Measurements from ENCODE around the gene PREB. TPM values are rescaled to one million over a fixed set of nuclear protein-coding genes. Genes with fewer than 3 reads are reported as not detected.

The PREB gene
- total RNA-seq, 4 donors from 2014 or later = 39.9 to 64.7 (median 48.3) TPM

GRCh38 chr2:27138111-27138510 lies 3.7 kb upstream of the PREB start:
- TF ChIP-seq POLR2AphosphoS5 (IDR thresholded peaks at IDR 0.05) = no peak
- no peak for TF ChIP-seq POLR2A (IDR thresholded peaks at IDR 0.05; ENCODE audit: low read depth)
- no peak for TF ChIP-seq CTCF (IDR thresholded peaks at IDR 0.05)
- no peak for TF ChIP-seq EP300 (IDR thresholded peaks at IDR 0.05)
- H3K4me3 ChIP-seq = no peak overlapping the region
- no peak for DNase-seq (ENCODE audit: extremely low spot score)
- H3K27me3 ChIP-seq = peaks cover 0 to 3% (median 0%) of the 10 kb centered on the region in 4 donors
- intact Hi-C loops (cut with DNase I) = no loop called here
- peaks cover 6 to 10% (median 9%) of the 10 kb centered on the region in 4 donors for H3K4me1 ChIP-seq
- no peaks in the 10 kb centered on the region for H3K9me3 ChIP-seq
- no peak overlapping the region for H3K27ac ChIP-seq (replicated peaks in 1 of 4)
- no peaks in the 10 kb centered on the region for H3K36me3 ChIP-seq
- WGBS = 79% methylated on average over 7 of the region's 7 CpGs

- no peak overlapping the region for H3K4me3 ChIP-seq
- peaks cover 2 to 5% (median 3%) of the 10 kb centered on the region in 4 donors for H3K36me3 ChIP-seq
- H3K27me3 ChIP-seq = peaks cover 0 to 3% (median 0%) of the 10 kb centered on the region in 4 donors
- no peak overlapping the region for H3K27ac ChIP-seq (replicated peaks in 1 of 4)
- no peaks in the 10 kb centered on the region for H3K9me3 ChIP-seq
- DNase-seq (ENCODE audit: extremely low spot score) = no peak
- 89% methylated on average over 5 of the region's 21 CpGs for WGBS
- H3K4me1 ChIP-seq = peaks cover 9 to 17% (median 16%) of the 10 kb centered on the region in 4 donors
- no peak for TF ChIP-seq CTCF (IDR thresholded peaks at IDR 0.05)
- no peak for TF ChIP-seq POLR2A (IDR thresholded peaks at IDR 0.05; ENCODE audit: low read depth)
- no peak for TF ChIP-seq EP300 (IDR thresholded peaks at IDR 0.05)
- TF ChIP-seq POLR2AphosphoS5 (IDR thresholded peaks at IDR 0.05) = no peak
- intact Hi-C loops (cut with DNase I) = no loop called here
These were observed 3.0 kb upstream of the PREB start for GRCh38 chr2:27137322-27137935.

GRCh38 chr2:27136751-27137150 lies 2.3 kb upstream of the PREB start:
- DNase-seq (ENCODE audit: extremely low spot score) = no peak
- H3K4me3 ChIP-seq = no peak overlapping the region
- no peak for TF ChIP-seq POLR2AphosphoS5 (IDR thresholded peaks at IDR 0.05)
- no peak for TF ChIP-seq POLR2A (IDR thresholded peaks at IDR 0.05; ENCODE audit: low read depth)
- TF ChIP-seq EP300 (IDR thresholded peaks at IDR 0.05) = no peak
- no peak for TF ChIP-seq CTCF (IDR thresholded peaks at IDR 0.05)
- peaks cover 9 to 12% (median 10%) of the 10 kb centered on the region in 4 donors for H3K36me3 ChIP-seq
- H3K27ac ChIP-seq (replicated peaks in 1 of 4) = no peak overlapping the region
- H3K27me3 ChIP-seq = peaks cover 0 to 3% (median 0%) of the 10 kb centered on the region in 4 donors
- WGBS = 94% methylated on average over 3 of the region's 7 CpGs
- no peaks in the 10 kb centered on the region for H3K9me3 ChIP-seq
- intact Hi-C loops (cut with DNase I) = no loop called here
- H3K4me1 ChIP-seq = peaks cover 9 to 23% (median 18%) of the 10 kb centered on the region in 4 donors

GRCh38 chr2:27135478-27135955 lies 1.1 kb upstream of the PREB start:
- no peaks in the 10 kb centered on the region for H3K27me3 ChIP-seq
- H3K9me3 ChIP-seq = no peaks in the 10 kb centered on the region
- H3K27ac ChIP-seq (replicated peaks in 1 of 4) = no peak overlapping the region
- H3K4me1 ChIP-seq = peaks cover 9 to 23% (median 18%) of the 10 kb centered on the region in 4 donors
- H3K4me3 ChIP-seq = no peak overlapping the region
- H3K36me3 ChIP-seq = peaks cover 21 to 25% (median 22%) of the 10 kb centered on the region in 4 donors
- no peak for DNase-seq (ENCODE audit: extremely low spot score)
- TF ChIP-seq CTCF (IDR thresholded peaks at IDR 0.05) (no peak), POLR2A (IDR thresholded peaks at IDR 0.05; ENCODE audit: low read depth) (no peak), EP300 (IDR thresholded peaks at IDR 0.05) (no peak), POLR2AphosphoS5 (IDR thresholded peaks at IDR 0.05) (no peak)
- 94% methylated on average over 9 of the region's 12 CpGs for WGBS
- intact Hi-C loops (cut with DNase I) = loop anchor here (2.0 kb wide), 1 partner anchor 79 kb away; no protein-coding TSS in a partner anchor

Measured in esophagus muscularis mucosa (tissue), 4 donors.